GM19395 (cell line): Measurements from ENCODE around the gene PSME3.
"Not testable (repeated sequence)": the region's sequence is repeated elsewhere in the genome, so short reads cannot be mapped to it uniquely, and the experiment has no call there.

Source experiments
- ATAC-seq: cut with Tn5 transposase; IDR thresholded peaks from one replicate; pipeline ENCODE4 v1.9.1; 2021; ENCODE audit warnings: mild to moderate bottlenecking, moderate library complexity; ENCODE audit not compliant: unreplicated experiment

PSME3 gene

GRCh38 chr17:42849031-42849430, 15.8 kb downstream of the PSME3 start:
- no peak for ATAC-seq

- ATAC-seq, result no peak
Observed at GRCh38 chr17:42849451-42850181, 16.4 kb downstream of the PSME3 start.

- ATAC-seq, result no peak
Observed at GRCh38 chr17:42850954-42851353, 17.8 kb downstream of the PSME3 start, which contains the start of gene AOC3. AOC3 (plus strand) TSS chr17:42851199; CDS start chr17:42851344, 145 bp downstream.

- not testable (repeated sequence) for ATAC-seq
Observed at GRCh38 chr17:42851371-42852240, 18.4 kb downstream of the PSME3 start.

GRCh38 chr17:42852351-42852750, 19.2 kb downstream of the PSME3 start:
- ATAC-seq, result no peak

GRCh38 chr17:42853004-42853403, 19.8 kb downstream of the PSME3 start:
- ATAC-seq, result no peak

GRCh38 chr17:42853597-42853967, 20.4 kb downstream of the PSME3 start:
- ATAC-seq, result no peak

GRCh38 chr17:42853968-42854790, 21.0 kb downstream of the PSME3 start:
- no peak for ATAC-seq

GRCh38 chr17:42855048-42855596, 21.9 kb downstream of the PSME3 start:
- no peak for ATAC-seq

GRCh38 chr17:42856093-42856492, 22.9 kb downstream of the PSME3 start:
- not testable (repeated sequence) for ATAC-seq

GRCh38 chr17:42856516-42856915, 23.3 kb downstream of the PSME3 start:
- ATAC-seq, result not testable (repeated sequence)

- no peak for ATAC-seq
Observed at GRCh38 chr17:42857389-42857788, 24.2 kb downstream of the PSME3 start.

- ATAC-seq, result no peak
Observed at GRCh38 chr17:42865638-42866094, 32.5 kb downstream of the PSME3 start.

- ATAC-seq, result no peak
Observed at GRCh38 chr17:42866216-42866615, 33.0 kb downstream of the PSME3 start.

- ATAC-seq, result no peak
Observed at GRCh38 chr17:42866631-42867575, 33.7 kb downstream of the PSME3 start.

GRCh38 chr17:42867694-42868261, 34.6 kb downstream of the PSME3 start:
- ATAC-seq, result not testable (repeated sequence)

- ATAC-seq, result no peak
Observed at GRCh38 chr17:42868338-42868737, 35.1 kb downstream of the PSME3 start.

- no peak for ATAC-seq
Observed at GRCh38 chr17:42871647-42872046, 38.5 kb downstream of the PSME3 start.

- ATAC-seq, result no peak
Observed at GRCh38 chr17:42872251-42872965, 39.2 kb downstream of the PSME3 start.
